ENCODE results near the gene SPTLC2. TPM values are rescaled to one million over a fixed set of nuclear protein-coding genes. Genes with fewer than 3 reads are reported as not detected.

The SPTLC2 gene
- total and polyA plus RNA-seq, 10 donors: 7.0 to 103 (median 69.5) TPM

- TF ChIP-seq POLR2AphosphoS5 (IDR thresholded peaks at IDR 0.05): no peak
- no peak for TF ChIP-seq CTCF (IDR thresholded peaks at IDR 0.05 in 8 of 11, conservative IDR thresholded peaks at IDR 0.05 in 3 of 11)
- TF ChIP-seq POLR2A (IDR thresholded peaks at IDR 0.05): no peak
- DNase-seq: no peak
- peaks cover 0 to 7% (median 0%) of the 10 kb centered on the region in 7 donors for H3K27me3 ChIP-seq (replicated peaks in 1 of 7)
- H3K27ac ChIP-seq: no peak overlapping the region
- no peaks in the 10 kb centered on the region for H3K9me3 ChIP-seq
- no peak overlapping the region for H3K4me3 ChIP-seq
- intact Hi-C loops (cut with DNase I; ENCODE audit: low total_unique reads): no loop called here
- no peaks in the 10 kb centered on the region for H3K4me1 ChIP-seq
- H3K36me3 ChIP-seq: no peaks in the 10 kb centered on the region
- 90 to 95% (median 94%) methylated on average over 5 of the region's 5 CpGs for WGBS, 5 donors
Observed at GRCh38 chr14:77491056-77491455, 125.4 kb downstream of the SPTLC2 start.

- H3K9me3 ChIP-seq: no peaks in the 10 kb centered on the region
- no peaks in the 10 kb centered on the region for H3K4me1 ChIP-seq
- H3K27me3 ChIP-seq (replicated peaks in 1 of 7): peaks cover 0 to under 1% (median 0%) of the 10 kb centered on the region in 7 donors
- no peak for TF ChIP-seq CTCF (IDR thresholded peaks at IDR 0.05 in 8 of 11, conservative IDR thresholded peaks at IDR 0.05 in 3 of 11)
- TF ChIP-seq POLR2A (IDR thresholded peaks at IDR 0.05): no peak
- TF ChIP-seq POLR2AphosphoS5 (IDR thresholded peaks at IDR 0.05): no peak
- no peaks in the 10 kb centered on the region for H3K36me3 ChIP-seq
- no peak overlapping the region for H3K27ac ChIP-seq
- DNase-seq: peak; percentile 25
- intact Hi-C loops (cut with DNase I; ENCODE audit: low total_unique reads): no loop called here
- WGBS, 5 donors: 84 to 92% (median 89%) methylated on average over 8 of the region's 8 CpGs
- no peak overlapping the region for H3K4me3 ChIP-seq
Observed at GRCh38 chr14:77490347-77490986, 126.0 kb downstream of the SPTLC2 start.

GRCh38 chr14:77489041-77489440 lies 127.4 kb downstream of the SPTLC2 start:
- peak; percentile 23 for DNase-seq
- TF ChIP-seq POLR2AphosphoS5 (IDR thresholded peaks at IDR 0.05) (no peak), POLR2A (IDR thresholded peaks at IDR 0.05) (no peak), CTCF (IDR thresholded peaks at IDR 0.05 in 8 of 11, conservative IDR thresholded peaks at IDR 0.05 in 3 of 11) (no peak)

GRCh38 chr14:77488558-77488957 lies 127.9 kb downstream of the SPTLC2 start:
- 71 to 85% (median 79%) methylated on average over 7 of the region's 7 CpGs for WGBS, 5 donors
- no peak for TF ChIP-seq POLR2AphosphoS5 (IDR thresholded peaks at IDR 0.05)
- TF ChIP-seq POLR2A (IDR thresholded peaks at IDR 0.05): no peak
- no peak for TF ChIP-seq CTCF (IDR thresholded peaks at IDR 0.05 in 8 of 11, conservative IDR thresholded peaks at IDR 0.05 in 3 of 11)
- no peak overlapping the region for H3K4me3 ChIP-seq
- no peaks in the 10 kb centered on the region for H3K36me3 ChIP-seq
- H3K4me1 ChIP-seq: no peaks in the 10 kb centered on the region
- no peak overlapping the region for H3K27ac ChIP-seq
- no peaks in the 10 kb centered on the region for H3K9me3 ChIP-seq
- intact Hi-C loops (cut with DNase I; ENCODE audit: low total_unique reads): no loop called here
- H3K27me3 ChIP-seq (replicated peaks in 1 of 7): no peaks in the 10 kb centered on the region
- DNase-seq: peak; percentile 10

More at GRCh38 chr14:77489041-77489440, 127.4 kb downstream of the SPTLC2 start:
- Histone ChIP-seq H3K4me3 (no peak overlapping the region), H3K27me3 (replicated peaks in 1 of 7) (no peaks in the 10 kb centered on the region), H3K27ac (no peak overlapping the region), H3K4me1 (no peaks in the 10 kb centered on the region), H3K36me3 (no peaks in the 10 kb centered on the region), H3K9me3 (no peaks in the 10 kb centered on the region)
- 88 to 96% (median 89%) methylated on average over 6 of the region's 6 CpGs for WGBS, 5 donors
- intact Hi-C loops (cut with DNase I; ENCODE audit: low total_unique reads): no loop called here

Measured in spleen (tissue), 11 donors.